Putamen (tissue), 1 donor: ENCODE data around the gene KCNJ5.

Experiments
- DNase-seq: peaks from one replicate; pipeline ENCODE4 v3.0.0-alpha.2; 2016; ENCODE audit warnings: low spot score

The KCNJ5 gene

GRCh38 chr11:128957202-128957482 lies 66.0 kb downstream of the KCNJ5 start:
- no peak for DNase-seq

GRCh38 chr11:128961645-128962044 lies 70.5 kb downstream of the KCNJ5 start:
- DNase-seq = no peak

GRCh38 chr11:128962896-128963295 lies 71.7 kb downstream of the KCNJ5 start:
- no peak for DNase-seq

- DNase-seq = no peak
Observed at GRCh38 chr11:128963744-128964325, 72.7 kb downstream of the KCNJ5 start.

GRCh38 chr11:128964463-128964930 lies 73.3 kb downstream of the KCNJ5 start:
- DNase-seq = no peak

- DNase-seq = no peak
Observed at GRCh38 chr11:128965485-128965884, 74.3 kb downstream of the KCNJ5 start.

GRCh38 chr11:128967578-128967977 lies 76.4 kb downstream of the KCNJ5 start:
- DNase-seq = no peak

- DNase-seq = no peak
Observed at GRCh38 chr11:128968916-128969315, 77.8 kb downstream of the KCNJ5 start.
